Hepatocyte (in vitro differentiated cells): ENCODE results near the gene MINAR2.

Source experiments
- CTCF ChIP-seq: fragments of 200-600 bp; sonication (generic); IDR thresholded peaks from 2 replicates; pipeline ENCODE4 v1.5.1; 2016; ENCODE audit warnings: antibody characterized with exemption, mild to moderate bottlenecking; ENCODE audit not compliant: poor library complexity
- EZH2 ChIP-seq: fragments of 200-600 bp; sonication (generic); IDR thresholded peaks from 2 replicates; pipeline ENCODE4 v1.6.1; 2016; ENCODE audit warnings: antibody characterized with exemption, mild to moderate bottlenecking, borderline replicate concordance

- TF ChIP-seq EZH2, result no peak
- no peak for TF ChIP-seq CTCF
Observed at GRCh38 chr5:129739773-129740172, 8.1 kb upstream of the MINAR2 start.
